Tibial nerve (tissue), 3 donors: Measurements from ENCODE around the gene ZNF548.

Source experiments
- EP300 ChIP-seq, 2 donors: sonication (generic); formaldehyde crosslinking; IDR thresholded peaks; one replicate each; pipeline ENCODE4 v1.6.1; 2017; ENCODE audit warnings: antibody characterized with exemption in 2 of 2, mild to moderate bottlenecking in 1 of 2
- POLR2A ChIP-seq, 2 donors: fragments of 450-650 bp; IDR thresholded peaks; one replicate each; pipeline ENCODE4 v1.6.1; 2017; ENCODE audit warnings: antibody characterized with exemption in 2 of 2, mild to moderate bottlenecking in 2 of 2, moderate library complexity in 2 of 2

GRCh38 chr19:57355916-57356315 lies 33.7 kb upstream of the ZNF548 start:
- TF ChIP-seq POLR2A (IDR thresholded peaks at IDR 0.05) (no peak), EP300 (IDR thresholded peaks at IDR 0.05) (no peak)
